NAMALWA (cell line): ENCODE results near the gene SNX11.

Source experiments
- DNase-seq: peaks from one replicate; pipeline ENCODE4 v3.0.0-alpha.2; 2015; ENCODE audit warnings: low spot score

Gene SNX11

GRCh38 chr17:48095611-48096010, 12.0 kb upstream of the SNX11 start:
- DNase-seq: no peak

- no peak for DNase-seq
Measured at GRCh38 chr17:48100160-48100559, 7.4 kb upstream of the SNX11 start.

DNA sequence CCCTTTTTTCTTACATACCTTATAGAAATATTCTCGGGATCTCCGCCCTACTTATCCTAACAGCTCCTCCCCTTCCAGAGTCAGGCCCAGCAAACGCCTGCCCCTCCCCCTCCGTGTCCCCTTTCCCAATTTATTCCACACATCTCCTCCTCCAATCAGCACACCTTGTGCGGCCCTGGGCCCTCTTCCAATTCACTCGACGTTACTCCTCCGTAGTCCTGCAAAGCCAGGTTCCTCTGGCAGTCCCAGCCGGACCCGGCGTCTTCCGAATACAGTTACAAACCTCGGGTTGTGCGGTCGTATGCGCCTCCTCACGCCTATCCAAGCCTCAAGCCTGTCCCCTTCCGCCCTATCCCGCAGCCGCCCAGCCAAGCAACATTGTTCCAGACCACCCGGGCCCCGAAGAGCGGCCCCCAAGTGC, 7.0 kb upstream of the SNX11 start:
- no peak for DNase-seq

DNA sequence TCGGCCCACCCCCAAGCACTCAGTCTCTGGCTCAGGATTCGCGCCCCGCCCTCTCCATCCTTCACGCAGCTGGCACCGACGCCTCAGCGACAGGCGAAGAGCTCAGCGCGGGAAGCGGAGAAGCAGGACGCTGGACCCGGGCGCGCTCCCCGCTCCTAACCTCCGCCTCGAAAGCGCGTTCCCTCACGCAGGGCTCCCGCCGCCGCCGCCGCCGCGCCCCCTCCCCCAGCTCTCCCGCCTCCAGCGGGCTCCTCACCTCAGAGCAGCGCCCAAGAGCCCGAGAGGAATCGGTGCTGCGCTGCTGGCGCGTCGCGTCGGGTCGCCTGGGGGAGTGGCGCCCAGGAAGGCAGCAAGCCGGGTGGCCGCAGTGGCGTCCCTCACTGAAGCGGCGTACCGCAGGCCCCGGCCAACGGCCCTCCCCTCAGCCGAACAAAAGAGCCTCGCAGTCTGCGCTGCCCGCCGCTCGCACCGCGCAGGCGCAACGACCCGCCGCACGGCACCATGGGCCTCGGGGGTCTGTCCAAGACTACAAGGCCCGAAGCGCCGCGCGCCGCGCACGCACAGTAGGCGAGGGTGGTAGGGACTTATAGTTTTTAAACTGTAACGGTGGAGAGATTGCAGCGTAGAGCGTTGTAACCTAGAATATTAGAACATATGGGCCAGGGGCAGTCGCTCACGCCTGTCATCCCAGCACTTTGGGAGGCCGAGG, 6.4 kb upstream of the SNX11 start, which contains the start of gene CBX1:
Gene CBX1 (minus strand): TSS at position 467 of the 709 bp plus-strand sequence. CDS start 24,474 bp downstream, outside the sequence.
- DNase-seq: peak; percentile 96

- no peak for DNase-seq
Measured at GRCh38 chr17:48102043-48102750, 5.4 kb upstream of the SNX11 start.

DNA sequence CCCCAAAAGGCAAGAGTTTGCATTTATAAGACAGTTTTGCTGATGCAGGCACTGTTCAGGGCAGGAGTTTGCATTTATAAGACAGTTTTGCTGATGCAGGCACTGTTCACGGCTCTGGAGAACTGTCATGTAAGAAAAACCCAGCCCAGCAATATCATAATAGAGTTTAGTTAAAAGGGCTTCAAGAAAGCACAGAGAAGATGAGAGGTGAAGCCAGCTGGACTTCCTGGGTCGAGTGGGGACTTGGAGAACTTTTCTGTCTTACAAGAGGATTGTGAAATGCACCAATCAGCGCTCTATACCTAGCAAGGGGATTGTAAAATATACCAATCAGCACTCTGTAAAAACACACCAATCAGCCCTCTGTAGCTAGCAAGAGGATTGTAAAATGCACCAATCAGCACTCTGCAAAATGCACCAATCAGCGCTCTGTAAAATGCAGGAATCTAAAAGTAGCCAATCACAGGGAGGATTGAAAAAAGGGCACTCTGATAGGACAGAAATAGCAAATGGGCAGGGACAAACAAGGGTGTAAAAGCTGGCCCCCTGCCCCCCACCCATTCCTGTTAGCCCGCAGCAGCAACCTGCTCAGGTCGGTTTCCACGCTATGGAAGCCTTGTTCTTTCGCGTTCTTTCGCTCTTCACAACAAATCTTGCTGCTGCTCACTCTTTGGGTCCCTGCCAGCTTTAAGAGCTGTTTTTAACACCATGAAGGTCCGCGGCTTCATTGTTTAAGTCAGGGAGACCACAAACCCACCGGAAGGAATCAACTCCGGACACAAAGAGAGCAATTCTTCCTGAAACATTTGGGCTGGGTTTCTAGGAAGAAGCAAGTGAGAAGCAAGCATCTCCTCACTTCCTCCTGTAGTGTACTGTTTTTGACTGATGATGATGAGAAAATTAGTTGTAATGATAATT, 4.5 kb upstream of the SNX11 start:
- DNase-seq: peak; percentile 76

DNA sequence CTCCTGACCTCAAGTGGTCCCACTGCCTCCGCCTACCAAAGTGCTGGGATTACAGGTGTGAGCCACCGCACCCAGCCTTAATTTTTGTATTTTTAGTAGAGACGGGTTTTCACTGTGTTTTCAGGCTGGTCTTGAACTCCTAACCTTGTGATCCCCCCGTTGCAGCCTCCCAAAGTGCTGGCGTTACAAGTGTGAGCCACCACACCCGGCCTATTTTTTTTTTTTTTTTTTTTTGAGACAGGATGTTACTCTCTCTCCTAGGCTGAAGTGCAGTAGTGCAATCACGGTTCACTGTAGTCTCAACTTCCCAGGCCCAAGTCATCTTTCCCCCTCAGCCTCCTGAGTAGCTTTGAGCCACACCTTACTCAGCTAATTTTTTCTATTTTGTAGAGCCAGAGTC, 3.1 kb upstream of the SNX11 start:
- DNase-seq: no peak

- no peak for DNase-seq
Measured at GRCh38 chr17:48106802-48107136, 797 bp upstream of the SNX11 start.

DNA sequence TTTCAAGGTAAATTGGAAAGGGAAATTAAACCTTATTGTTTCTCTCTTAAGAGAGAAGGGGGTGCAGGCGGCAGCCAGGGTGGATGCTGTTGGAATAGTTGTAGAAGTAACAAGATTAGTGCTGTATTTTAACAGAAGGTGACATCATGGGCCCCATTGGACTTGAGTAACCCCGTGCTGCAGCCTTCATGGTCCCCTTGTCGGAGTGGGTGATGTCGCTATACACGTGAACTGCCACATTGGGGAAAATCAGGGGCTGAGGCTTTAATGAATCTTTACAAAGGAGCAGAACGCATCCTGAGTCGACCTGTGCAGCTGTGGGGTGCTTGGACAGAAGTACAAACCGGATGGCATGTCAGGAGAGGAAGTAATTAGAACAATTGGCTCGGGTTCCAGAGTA, 3.2 kb downstream of the SNX11 start:
- no peak for DNase-seq

GRCh38 chr17:48111937-48112241, 4.3 kb downstream of the SNX11 start:
- no peak for DNase-seq

- DNase-seq: peak; percentile 39
Measured at GRCh38 chr17:48113201-48113676, 5.7 kb downstream of the SNX11 start.

DNA sequence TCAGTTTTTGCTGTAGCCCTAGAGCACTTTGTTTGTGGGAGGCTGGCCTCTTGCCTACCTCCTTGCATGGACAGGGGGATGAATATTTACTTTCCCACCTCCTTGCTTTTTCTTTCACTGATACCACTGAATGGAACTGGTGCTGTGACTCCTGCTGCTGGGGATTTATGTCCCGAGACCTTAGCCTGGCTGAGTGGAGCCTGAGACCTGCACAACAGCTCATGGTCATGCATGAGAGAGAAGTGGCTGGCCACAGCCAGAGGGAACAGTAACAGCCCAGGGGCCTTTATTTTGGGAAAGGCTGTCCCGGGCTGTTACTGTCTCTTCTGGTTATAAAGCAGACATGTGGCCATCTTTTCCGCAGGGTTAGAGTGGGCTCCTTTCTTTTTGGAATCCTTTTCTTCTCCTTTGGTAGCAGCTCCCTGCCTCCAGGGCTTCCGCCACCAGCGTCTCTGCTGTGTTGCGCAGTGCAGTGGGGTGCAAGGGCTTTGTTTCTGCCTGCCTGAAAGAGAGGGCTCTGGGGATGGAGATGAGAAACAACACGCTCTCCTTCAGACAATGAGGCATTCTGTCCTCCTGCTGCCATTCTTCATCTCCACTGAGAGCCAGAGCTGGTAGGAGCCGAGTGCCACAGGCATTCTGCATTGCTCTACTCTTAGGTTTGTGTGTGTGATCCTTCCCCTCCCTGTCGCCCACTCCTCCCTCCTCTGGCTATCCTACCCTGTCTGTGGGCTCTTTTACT, 14.5 kb downstream of the SNX11 start:
- DNase-seq: no peak

DNA sequence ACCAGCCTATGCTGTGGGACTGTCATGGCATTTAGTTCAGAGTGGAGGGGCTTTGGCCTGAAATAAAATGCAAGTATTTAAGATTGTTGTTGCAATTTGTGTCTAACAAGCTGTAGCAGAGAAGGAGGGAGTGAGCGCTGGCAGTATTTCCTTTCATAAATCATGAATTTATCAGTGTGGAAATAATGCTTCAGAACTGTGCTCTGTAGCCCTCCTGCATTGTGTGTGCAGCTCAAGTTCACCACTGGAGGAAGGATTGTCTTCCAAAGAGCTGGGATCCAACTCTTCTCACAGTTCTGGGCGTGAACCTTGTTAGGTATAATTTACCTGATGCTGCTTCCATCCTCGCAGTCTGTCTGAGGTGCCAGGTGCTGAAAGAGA, 15.1 kb downstream of the SNX11 start:
- DNase-seq: no peak

GRCh38 chr17:48123111-48123510, 15.5 kb downstream of the SNX11 start:
- DNase-seq: no peak

- no peak for DNase-seq
Measured at GRCh38 chr17:48123776-48124388, 16.3 kb downstream of the SNX11 start.

GRCh38 chr17:48125829-48126531, 18.4 kb downstream of the SNX11 start:
- no peak for DNase-seq

DNA sequence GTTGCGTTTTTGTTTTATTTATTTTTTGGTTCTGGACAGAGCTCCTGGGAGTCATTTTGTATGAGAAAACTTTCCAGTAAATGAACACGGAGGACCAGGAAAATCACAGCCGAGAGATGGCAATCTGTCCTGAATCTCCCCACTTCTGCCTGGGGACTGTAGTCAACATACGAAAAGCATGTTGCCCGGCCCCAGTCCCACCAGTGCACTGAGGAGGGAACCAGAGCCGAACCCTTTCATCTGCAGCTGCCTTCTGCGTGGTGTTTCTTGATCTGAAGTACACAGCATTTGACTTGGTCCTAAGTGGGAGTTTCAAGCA, 18.9 kb downstream of the SNX11 start:
- no peak for DNase-seq

DNA sequence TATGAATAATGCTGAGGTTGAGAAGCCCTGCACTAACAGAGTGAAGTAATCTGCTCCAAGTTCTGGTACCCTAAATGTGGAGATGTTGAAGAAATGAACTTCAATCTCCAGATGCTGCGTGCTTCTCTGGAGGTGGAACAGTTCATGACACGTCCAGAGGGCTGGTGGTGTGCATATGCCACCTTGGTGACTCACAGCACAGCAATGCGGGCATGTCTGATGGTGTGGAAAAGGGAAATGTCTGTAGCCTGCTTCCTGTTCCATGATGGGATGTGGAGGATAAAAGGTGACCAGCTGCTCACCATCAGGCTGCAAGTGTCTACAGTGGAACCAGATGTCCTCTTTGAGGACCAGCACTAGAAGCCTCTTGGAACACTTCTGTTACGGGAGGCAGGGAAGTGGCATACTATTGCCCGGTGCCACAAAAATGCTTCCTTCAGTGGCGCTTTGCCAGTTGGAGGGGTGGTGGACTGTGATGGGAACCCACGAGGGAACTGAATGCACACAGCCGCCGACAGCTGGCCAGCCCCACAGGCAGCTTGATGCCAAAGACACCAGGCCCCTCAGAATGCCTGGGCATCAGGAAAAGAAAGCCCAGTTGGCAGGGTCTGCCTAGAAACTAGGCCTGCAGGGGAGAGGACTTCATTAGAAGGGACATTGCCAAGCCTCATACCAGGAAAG, 19.9 kb downstream of the SNX11 start:
- DNase-seq: no peak

GRCh38 chr17:48128400-48128799, 20.8 kb downstream of the SNX11 start:
- no peak for DNase-seq

- DNase-seq: no peak
Measured at GRCh38 chr17:48129981-48130380, 22.4 kb downstream of the SNX11 start.
